Measurements from ENCODE around the gene NCAM1.

The NCAM1 gene

GRCh38 chr11:113161711-113162591 lies 200.7 kb downstream of the NCAM1 start:
- WGBS, 2 donors (ENCODE audit: extremely low coverage in 2 of 2, insufficient read length in 2 of 2, insufficient replicate concordance in 1 of 2): no CpG with 5 or more reads among the region's 5 CpGs
- H2AFZ ChIP-seq (ENCODE audit: low read length): no peak overlapping the region
- DNase-seq (ENCODE audit: low spot score): no peak
- H3K4me2 ChIP-seq (ENCODE audit: insufficient read depth, low read length, poor library complexity, severe bottlenecking): no peak overlapping the region
- peaks cover 0 to 25% (median 0%) of the 10 kb centered on the region in 3 experiments for H3K27me3 ChIP-seq (ENCODE audit: control insufficient read depth in 3 of 3, insufficient read depth in 3 of 3, low read depth in 1 of 3, low read length in 3 of 3)
- no peak overlapping the region for H3K14ac ChIP-seq (ENCODE audit: low read length)
- no peak overlapping the region for H3K9ac ChIP-seq (ENCODE audit: low read depth, low read length, poor library complexity)
- no peaks in the 10 kb centered on the region for H3K36me3 ChIP-seq (replicated peaks in 1 of 2; ENCODE audit: control insufficient read depth in 2 of 2, insufficient read depth in 2 of 2, low read length in 2 of 2)
- H2BK120ac ChIP-seq (ENCODE audit: low read depth, low read length): no peak overlapping the region
- H3K4me1 ChIP-seq (ENCODE audit: control insufficient read depth in 2 of 2, insufficient read depth in 1 of 2, low read depth in 1 of 2, low read length in 2 of 2): peaks cover 4 to 16% of the 10 kb centered on the region in 2 donors
- no peak overlapping the region for H3K27ac ChIP-seq (replicated peaks; ENCODE audit: low read length)
- H3K18ac ChIP-seq (ENCODE audit: low read length): no peak overlapping the region
- H2BK15ac ChIP-seq (ENCODE audit: low read length): no peak overlapping the region
- no peak overlapping the region for H3K23ac ChIP-seq (ENCODE audit: low read depth, low read length, poor library complexity)
- H2BK5ac ChIP-seq (ENCODE audit: low read length): no peak overlapping the region
- no peak overlapping the region for H4K91ac ChIP-seq (ENCODE audit: low read depth, low read length, poor library complexity)
- H3K4me3 ChIP-seq (ENCODE audit: low read length in 2 of 2): no peak overlapping the region
- H4K8ac ChIP-seq (ENCODE audit: low read depth, low read length): no peak overlapping the region
- no peaks in the 10 kb centered on the region for H3K9me3 ChIP-seq (replicated peaks in 1 of 2; ENCODE audit: control insufficient read depth in 2 of 2, insufficient read depth in 1 of 2, low read depth in 1 of 2, low read length in 2 of 2)
- no peak overlapping the region for H2BK12ac ChIP-seq (ENCODE audit: low read length)
- no peak overlapping the region for H2AK5ac ChIP-seq (ENCODE audit: low read depth, low read length)
- H3K4ac ChIP-seq (ENCODE audit: low read length): no peak overlapping the region
- H3K79me1 ChIP-seq (ENCODE audit: low read depth, low read length): no peaks in the 10 kb centered on the region

- Histone ChIP-seq H3K4me1 (ENCODE audit: control insufficient read depth in 2 of 2, insufficient read depth in 1 of 2, low read depth in 1 of 2, low read length in 2 of 2) (peaks cover 4 to 16% of the 10 kb centered on the region in 2 donors), H3K9ac (ENCODE audit: low read depth, low read length, poor library complexity) (no peak overlapping the region), H3K18ac (ENCODE audit: low read length) (no peak overlapping the region), H3K9me3 (replicated peaks in 1 of 2; ENCODE audit: control insufficient read depth in 2 of 2, insufficient read depth in 1 of 2, low read depth in 1 of 2, low read length in 2 of 2) (no peaks in the 10 kb centered on the region), H3K36me3 (replicated peaks in 1 of 2; ENCODE audit: control insufficient read depth in 2 of 2, insufficient read depth in 2 of 2, low read length in 2 of 2) (no peaks in the 10 kb centered on the region), H3K79me1 (ENCODE audit: low read depth, low read length) (no peaks in the 10 kb centered on the region), H3K4me2 (ENCODE audit: insufficient read depth, low read length, poor library complexity, severe bottlenecking) (no peak overlapping the region), H3K4ac (ENCODE audit: low read length) (no peak overlapping the region), H2AFZ (ENCODE audit: low read length) (no peak overlapping the region), H3K14ac (ENCODE audit: low read length) (no peak overlapping the region), H2AK5ac (ENCODE audit: low read depth, low read length) (no peak overlapping the region), H4K91ac (ENCODE audit: low read depth, low read length, poor library complexity) (no peak overlapping the region), H3K23ac (ENCODE audit: low read depth, low read length, poor library complexity) (no peak overlapping the region), H2BK5ac (ENCODE audit: low read length) (no peak overlapping the region), H3K4me3 (ENCODE audit: low read length in 2 of 2) (no peak overlapping the region), H2BK15ac (ENCODE audit: low read length) (no peak overlapping the region), H2BK120ac (ENCODE audit: low read depth, low read length) (no peak overlapping the region), H3K27me3 (ENCODE audit: control insufficient read depth in 3 of 3, insufficient read depth in 3 of 3, low read depth in 1 of 3, low read length in 3 of 3) (peaks cover 0 to 25% (median 0%) of the 10 kb centered on the region in 3 experiments), H4K8ac (ENCODE audit: low read depth, low read length) (no peak overlapping the region), H2BK12ac (ENCODE audit: low read length) (no peak overlapping the region), H3K27ac (replicated peaks; ENCODE audit: low read length) (no peak overlapping the region)
- no peak for DNase-seq (ENCODE audit: low spot score)
- WGBS, 2 donors (ENCODE audit: extremely low coverage in 2 of 2, insufficient read length in 2 of 2, insufficient replicate concordance in 1 of 2): no CpG with 5 or more reads among the region's 10 CpGs
Observed at GRCh38 chr11:113162592-113162962, 201.4 kb downstream of the NCAM1 start.

- Histone ChIP-seq H2BK15ac (ENCODE audit: low read length) (no peak overlapping the region), H2BK5ac (ENCODE audit: low read length) (no peak overlapping the region), H3K18ac (ENCODE audit: low read length) (no peak overlapping the region), H3K9ac (ENCODE audit: low read depth, low read length, poor library complexity) (no peak overlapping the region), H3K36me3 (replicated peaks in 1 of 2; ENCODE audit: control insufficient read depth in 2 of 2, insufficient read depth in 2 of 2, low read length in 2 of 2) (no peaks in the 10 kb centered on the region), H3K23ac (ENCODE audit: low read depth, low read length, poor library complexity) (no peak overlapping the region), H2AK5ac (ENCODE audit: low read depth, low read length) (no peak overlapping the region), H3K4me2 (ENCODE audit: insufficient read depth, low read length, poor library complexity, severe bottlenecking) (no peak overlapping the region), H3K9me3 (replicated peaks in 1 of 2; ENCODE audit: control insufficient read depth in 2 of 2, insufficient read depth in 1 of 2, low read depth in 1 of 2, low read length in 2 of 2) (no peaks in the 10 kb centered on the region), H3K79me1 (ENCODE audit: low read depth, low read length) (no peaks in the 10 kb centered on the region), H3K4me1 (ENCODE audit: control insufficient read depth in 2 of 2, insufficient read depth in 1 of 2, low read depth in 1 of 2, low read length in 2 of 2) (peaks cover 4 to 18% of the 10 kb centered on the region in 2 donors), H3K14ac (ENCODE audit: low read length) (no peak overlapping the region), H2BK120ac (ENCODE audit: low read depth, low read length) (no peak overlapping the region), H2BK12ac (ENCODE audit: low read length) (no peak overlapping the region), H3K27me3 (ENCODE audit: control insufficient read depth in 3 of 3, insufficient read depth in 3 of 3, low read depth in 1 of 3, low read length in 3 of 3) (peaks cover 0 to 25% (median 0%) of the 10 kb centered on the region in 3 experiments), H3K27ac (replicated peaks; ENCODE audit: low read length) (no peak overlapping the region), H4K91ac (ENCODE audit: low read depth, low read length, poor library complexity) (no peak overlapping the region), H2AFZ (ENCODE audit: low read length) (no peak overlapping the region), H4K8ac (ENCODE audit: low read depth, low read length) (no peak overlapping the region), H3K4me3 (ENCODE audit: low read length in 2 of 2) (no peak overlapping the region), H3K4ac (ENCODE audit: low read length) (no peak overlapping the region)
- no peak for DNase-seq (ENCODE audit: low spot score)
- WGBS, 2 donors (ENCODE audit: extremely low coverage in 2 of 2, insufficient read length in 2 of 2, insufficient replicate concordance in 1 of 2): no CpG with 5 or more reads among the region's 9 CpGs
Observed at GRCh38 chr11:113163291-113164030, 202.2 kb downstream of the NCAM1 start.

GRCh38 chr11:113166280-113166679 lies 205.1 kb downstream of the NCAM1 start:
- no peaks in the 10 kb centered on the region for H3K9me3 ChIP-seq (replicated peaks in 1 of 2; ENCODE audit: control insufficient read depth in 2 of 2, insufficient read depth in 1 of 2, low read depth in 1 of 2, low read length in 2 of 2)
- no peak overlapping the region for H4K8ac ChIP-seq (ENCODE audit: low read depth, low read length)
- H3K4me2 ChIP-seq (ENCODE audit: insufficient read depth, low read length, poor library complexity, severe bottlenecking): no peak overlapping the region
- H3K9ac ChIP-seq (ENCODE audit: low read depth, low read length, poor library complexity): no peak overlapping the region
- no peak overlapping the region for H3K27ac ChIP-seq (replicated peaks; ENCODE audit: low read length)
- no peak for DNase-seq (ENCODE audit: low spot score)
- no peak overlapping the region for H3K18ac ChIP-seq (ENCODE audit: low read length)
- H2BK15ac ChIP-seq (ENCODE audit: low read length): no peak overlapping the region
- WGBS, 2 donors (ENCODE audit: extremely low coverage in 2 of 2, insufficient read length in 2 of 2, insufficient replicate concordance in 1 of 2): no CpG with 5 or more reads among the region's 3 CpGs
- H3K79me1 ChIP-seq (ENCODE audit: low read depth, low read length): no peaks in the 10 kb centered on the region
- no peak overlapping the region for H4K91ac ChIP-seq (ENCODE audit: low read depth, low read length, poor library complexity)
- no peak overlapping the region for H3K4me3 ChIP-seq (ENCODE audit: low read length in 2 of 2)
- no peak overlapping the region for H2BK120ac ChIP-seq (ENCODE audit: low read depth, low read length)
- peaks cover 4 to 9% of the 10 kb centered on the region in 2 donors for H3K4me1 ChIP-seq (ENCODE audit: control insufficient read depth in 2 of 2, insufficient read depth in 1 of 2, low read depth in 1 of 2, low read length in 2 of 2)
- no peak overlapping the region for H3K23ac ChIP-seq (ENCODE audit: low read depth, low read length, poor library complexity)
- no peak overlapping the region for H3K14ac ChIP-seq (ENCODE audit: low read length)
- H2AFZ ChIP-seq (ENCODE audit: low read length): no peak overlapping the region
- H2BK5ac ChIP-seq (ENCODE audit: low read length): no peak overlapping the region
- H3K36me3 ChIP-seq (replicated peaks in 1 of 2; ENCODE audit: control insufficient read depth in 2 of 2, insufficient read depth in 2 of 2, low read length in 2 of 2): no peaks in the 10 kb centered on the region
- no peak overlapping the region for H2BK12ac ChIP-seq (ENCODE audit: low read length)
- no peak overlapping the region for H2AK5ac ChIP-seq (ENCODE audit: low read depth, low read length)
- H3K4ac ChIP-seq (ENCODE audit: low read length): no peak overlapping the region
- H3K27me3 ChIP-seq (ENCODE audit: control insufficient read depth in 3 of 3, insufficient read depth in 3 of 3, low read depth in 1 of 3, low read length in 3 of 3): peaks cover 0 to 29% (median 0%) of the 10 kb centered on the region in 3 experiments

All from neuronal stem cell (in vitro differentiated cells).